Medulla oblongata (tissue), 1 donor: ENCODE results near the gene HSCB.
"Not testable (repeated sequence)": the region's sequence is repeated elsewhere in the genome, so short reads cannot be mapped to it uniquely, and the experiment has no call there.

Source experiments
- DNase-seq: peaks from one replicate; pipeline ENCODE4 v3.0.0-alpha.2; 2015; ENCODE audit errors: extremely low spot score

Gene HSCB

GRCh38 chr22:28791124-28791523 lies 49.3 kb downstream of the HSCB start:
- DNase-seq: no peak

- DNase-seq: no peak
Measured at GRCh38 chr22:28791841-28792490, 50.1 kb downstream of the HSCB start.

GRCh38 chr22:28792491-28793383 lies 50.9 kb downstream of the HSCB start:
- no peak for DNase-seq

- DNase-seq: no peak
Measured at GRCh38 chr22:28793976-28794584, 52.2 kb downstream of the HSCB start.

GRCh38 chr22:28795071-28795693 lies 53.3 kb downstream of the HSCB start:
- DNase-seq: no peak

GRCh38 chr22:28795932-28796856 lies 54.4 kb downstream of the HSCB start:
- DNase-seq: no peak

- peak; percentile 46 for DNase-seq
Measured at GRCh38 chr22:28798810-28799605, 57.2 kb downstream of the HSCB start.

GRCh38 chr22:28799606-28800307 lies 57.9 kb downstream of the HSCB start:
- DNase-seq: peak; percentile 56

GRCh38 chr22:28800308-28801041 lies 58.6 kb downstream of the HSCB start, which contains the start of gene XBP1:
TSS of gene XBP1 (minus strand) at chr22:28800569.
- peak; percentile 96 for DNase-seq

GRCh38 chr22:28801845-28802594 lies 60.2 kb downstream of the HSCB start:
- DNase-seq: peak; percentile 22

- no peak for DNase-seq
Measured at GRCh38 chr22:28802595-28803123, 60.8 kb downstream of the HSCB start.

GRCh38 chr22:28805426-28805825 lies 63.6 kb downstream of the HSCB start:
- not testable (repeated sequence) for DNase-seq
